SK-N-DZ (cell line): Measurements from ENCODE around the gene PRMT1.
A peak's percentile ranks its signal among the peaks of the same experiment; 100 is the strongest.
"Not testable (repeated sequence)": the region's sequence is repeated elsewhere in the genome, so short reads cannot be mapped to it uniquely, and the experiment has no call there.

ENCODE experiments used
- DNase-seq: peaks from one replicate; pipeline ENCODE4 v3.0.0-alpha.2; 2015; ENCODE audit warnings: low spot score
- small RNA-seq, 2 experiments: library from RNA; depleted of rRNA; stranded (forward); fragments of <200 nt; gene quantifications; one replicate each; pipeline ENCODE3, GENCODE V24; 2014

PRMT1 gene

GRCh38 chr19:49718511-49718910 lies 41.4 kb downstream of the PRMT1 start:
- no peak for DNase-seq

- DNase-seq: no peak
Measured at GRCh38 chr19:49718991-49719390, 41.9 kb downstream of the PRMT1 start.

- not testable (repeated sequence) for DNase-seq
Measured at GRCh38 chr19:49719420-49719819, 42.3 kb downstream of the PRMT1 start.

GRCh38 chr19:49727217-49728030 lies 50.4 kb downstream of the PRMT1 start:
- DNase-seq: peak; percentile 19

GRCh38 chr19:49730166-49730565 lies 53.1 kb downstream of the PRMT1 start:
- DNase-seq: no peak

Small RNAs within 50 kb of the gene (small RNA-seq; reads per million reads assigned to genes)
- 0 to 0.09 reads per million in 2 experiments for gene MIR5088
